Thyroid gland (tissue), 4 donors: ENCODE measurements around the gene CCL4. TPM values are rescaled to one million over a fixed set of nuclear protein-coding genes. Genes with fewer than 3 reads are reported as not detected.
"Not testable (repeated sequence)": the region's sequence is repeated elsewhere in the genome, so short reads cannot be mapped to it uniquely, and the experiment has no call there.

ENCODE experiments used
- DNase-seq, 2 donors: peaks; one replicate each; pipeline ENCODE4 v3.0.0-alpha.2; 2019
- H3K27ac ChIP-seq, 3 donors: fragments of 200-600 bp; sonication (generic); 1 replicate in 2 of 3; 2 replicates in 1 of 3; pipeline ENCODE4 v1.5.1; 2016 to 2019; ENCODE audit warnings: mild to moderate bottlenecking in 1 of 3, moderate library complexity in 1 of 3
- H3K27me3 ChIP-seq: fragments of 200-600 bp; sonication (generic); one replicate; pipeline ENCODE4 v1.5.1; 2019
- H3K36me3 ChIP-seq, 2 donors: fragments of 200-600 bp; sonication (generic); one replicate each; pipeline ENCODE4 v1.5.1; 2016 to 2019
- H3K4me1 ChIP-seq, 2 donors: fragments of 200-600 bp; sonication (generic); one replicate each; pipeline ENCODE4 v1.5.1; 2017 to 2019
- H3K4me3 ChIP-seq, 3 donors: fragments of 200-600 bp; sonication (generic); replicated peaks in 1 of 3; 1 replicate in 2 of 3; 2 replicates in 1 of 3; pipeline ENCODE4 v1.5.1; 2016; ENCODE audit warnings: mild to moderate bottlenecking in 1 of 3
- H3K9me3 ChIP-seq: fragments of 200-600 bp; sonication (generic); one replicate; pipeline ENCODE4 v1.5.1; 2017
- CTCF ChIP-seq, 6 experiments: fragments of 200-600 bp in 3 of 6; fragments of 450-650 bp in 3 of 6; sonication (generic) in 3 of 6; IDR thresholded peaks; one replicate each; pipeline ENCODE4 v1.5.1; 2016 to 2019; ENCODE audit warnings: antibody characterized with exemption in 6 of 6, mild to moderate bottlenecking in 2 of 6, inconsistent platforms in 1 of 6, moderate library complexity in 1 of 6
- POLR2A ChIP-seq, 2 donors: fragments of 450-650 bp; IDR thresholded peaks; one replicate each; pipeline ENCODE4 v1.6.1; 2017; ENCODE audit warnings: antibody characterized with exemption in 2 of 2, mild to moderate bottlenecking in 2 of 2, moderate library complexity in 1 of 2
- WGBS, 2 donors: methylation state at CpG; one replicate each; pipeline ENCODE4 v1.1.5; 2017; 5-methylcytosine and 5-hydroxymethylcytosine counted together
- intact Hi-C: fragments of 100-400 bp; cut with DNase I; formaldehyde crosslinking; loops from one replicate; pipeline ENCODE4 v1.15.1; 2023
- total RNA-seq, 4 donors: library from RNA; depleted of rRNA; stranded (reverse); fragments of >200 nt; gene quantifications; one replicate each; pipeline ENCODE4 v1.2.3, GENCODE V29; 2016

Gene CCL4
- total RNA-seq, 4 donors from 2014 or later, result 0.78 to 4.3 (median 2.7) TPM; not detected in 1

- no peak for DNase-seq
- Histone ChIP-seq H3K36me3 (no peaks in the 10 kb centered on the region), H3K4me1 (no peaks in the 10 kb centered on the region), H3K27ac (no peak overlapping the region), H3K9me3 (no peaks in the 10 kb centered on the region), H3K4me3 (no peak overlapping the region), H3K27me3 (no peaks in the 10 kb centered on the region)
- TF ChIP-seq POLR2A (IDR thresholded peaks at IDR 0.05) (no peak), CTCF (IDR thresholded peaks at IDR 0.05) (no peak)
- intact Hi-C loops, result loop anchor here (5.0 kb wide), 1 partner anchor 99 kb away; no protein-coding TSS in a partner anchor
- WGBS, 2 donors, result 84 to 87% methylated on average over 2 of the region's 2 CpGs
Observed at GRCh38 chr17:36071751-36072150, 31.9 kb upstream of the CCL4 start.

GRCh38 chr17:36072431-36073121 is 31.1 kb upstream of the CCL4 start:
- Histone ChIP-seq H3K4me1 (no peaks in the 10 kb centered on the region), H3K36me3 (no peaks in the 10 kb centered on the region), H3K9me3 (no peaks in the 10 kb centered on the region), H3K4me3 (no peak overlapping the region), H3K27ac (no peak overlapping the region), H3K27me3 (no peaks in the 10 kb centered on the region)
- peak; percentile 30 to 44 for DNase-seq
- TF ChIP-seq CTCF (IDR thresholded peaks at IDR 0.05) (peak in 4 of 6 experiments; percentile 33 to 60 (median 41)), POLR2A (IDR thresholded peaks at IDR 0.05) (no peak)
- WGBS, 2 donors, result 35 to 36% methylated on average over 12 of the region's 12 CpGs
- intact Hi-C loops, result loop anchor here (5.0 kb wide), 1 partner anchor 100 kb away; no protein-coding TSS in a partner anchor

GRCh38 chr17:36074365-36074764 is 29.3 kb upstream of the CCL4 start:
- WGBS, 2 donors, result 84 to 94% methylated on average over 1 of the region's 1 CpG
- no peaks in the 10 kb centered on the region for H3K27me3 ChIP-seq
- H3K9me3 ChIP-seq, result no peaks in the 10 kb centered on the region
- H3K4me1 ChIP-seq, result no peaks in the 10 kb centered on the region
- no peak overlapping the region for H3K4me3 ChIP-seq
- no peak overlapping the region for H3K27ac ChIP-seq
- no peak for DNase-seq
- TF ChIP-seq POLR2A (IDR thresholded peaks at IDR 0.05), result no peak
- TF ChIP-seq CTCF (IDR thresholded peaks at IDR 0.05), result no peak
- intact Hi-C loops, result loop anchor here (5.0 kb wide), 1 partner anchor 102 kb away; no protein-coding TSS in a partner anchor
- no peaks in the 10 kb centered on the region for H3K36me3 ChIP-seq

- H3K27ac ChIP-seq, H3K27me3 ChIP-seq, H3K9me3 ChIP-seq, H3K4me3 ChIP-seq, H3K36me3 ChIP-seq, H3K4me1 ChIP-seq, DNase-seq, intact Hi-C loops: not testable (repeated sequence)
- 76 to 77% methylated on average over 4 to 5 of the region's 5 CpGs for WGBS, 2 donors
Observed at GRCh38 chr17:36081681-36082471, 21.8 kb upstream of the CCL4 start.

GRCh38 chr17:36082482-36083120 is 21.0 kb upstream of the CCL4 start:
- H3K36me3 ChIP-seq, intact Hi-C loops, H3K9me3 ChIP-seq, H3K27me3 ChIP-seq, H3K4me1 ChIP-seq, H3K4me3 ChIP-seq, H3K27ac ChIP-seq: not testable (repeated sequence)
- peak in 1 of 2 donors; percentile 9 for DNase-seq
- 51 to 58% methylated on average over 8 of the region's 8 CpGs for WGBS, 2 donors

- H3K27me3 ChIP-seq, H3K27ac ChIP-seq, intact Hi-C loops, H3K36me3 ChIP-seq, H3K4me1 ChIP-seq, H3K4me3 ChIP-seq, H3K9me3 ChIP-seq, DNase-seq: not testable (repeated sequence)
- WGBS, 2 donors, result 81 to 98% methylated on average over 2 of the region's 2 CpGs
Observed at GRCh38 chr17:36083691-36084090, 19.9 kb upstream of the CCL4 start.
